ENCODE results near the gene TIMP3. TPM values are rescaled to one million over a fixed set of nuclear protein-coding genes. Genes with fewer than 3 reads are reported as not detected.

The TIMP3 gene
- total RNA-seq, 1 donor from 2014 or later = 45.9 TPM

DNA sequence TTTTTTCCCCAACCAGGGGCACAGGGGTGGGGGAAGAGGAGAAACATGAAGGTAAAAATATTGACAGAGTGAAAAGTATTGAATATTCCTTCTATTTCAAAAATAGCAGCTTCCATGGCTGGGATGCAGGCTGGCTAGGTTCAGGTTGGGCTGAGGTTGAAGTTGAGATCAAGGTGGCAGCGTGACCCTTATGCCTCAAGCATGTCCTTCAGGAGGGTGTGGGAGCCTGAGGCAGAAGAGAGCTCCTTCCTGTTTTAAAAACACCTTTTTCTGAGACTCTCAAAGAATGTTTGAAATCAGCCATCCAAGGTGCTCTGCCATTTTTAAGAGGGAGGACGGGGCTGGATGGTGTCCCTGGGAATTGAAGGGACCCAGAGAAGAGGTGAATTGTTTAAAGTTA is 29.5 kb downstream of the TIMP3 start:
- Mint-ChIP-seq H3K4me3 (no peak overlapping the region), H3K4me1 (ENCODE audit: unreplicated experiment) (peaks cover 52% of the 10 kb centered on the region), H3K27ac (peak overlapping the region; percentile 14)

DNA sequence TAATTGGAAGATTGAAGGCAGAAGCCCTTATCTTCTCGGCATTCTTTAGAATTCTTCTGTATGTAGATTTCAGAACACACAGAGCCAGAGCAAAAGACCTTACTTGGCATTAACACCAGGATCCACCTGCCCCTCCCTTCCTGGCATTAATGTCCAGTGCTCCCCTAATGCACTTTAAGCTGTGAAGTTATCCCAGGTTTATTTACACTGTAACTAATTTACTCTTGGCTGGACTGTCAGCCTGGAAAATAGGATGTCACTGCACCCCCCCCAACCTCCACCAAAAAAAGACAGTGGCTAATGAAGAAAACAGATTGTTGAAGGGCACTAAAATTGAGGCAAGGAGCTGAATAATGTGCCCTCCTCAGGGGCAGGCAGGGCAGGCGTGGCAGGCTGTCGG is 30.1 kb downstream of the TIMP3 start:
- no peaks in the 10 kb centered on the region for H3K9me3 Mint-ChIP-seq
- no peak overlapping the region for H3K4me3 Mint-ChIP-seq
- peak overlapping the region; percentile 14 for H3K27ac Mint-ChIP-seq
- no peak for DNase-seq (ENCODE audit: extremely low spot score, unreplicated experiment)
- peaks cover 53% of the 10 kb centered on the region for H3K4me1 Mint-ChIP-seq (ENCODE audit: unreplicated experiment)
- TF ChIP-seq, protein P1, sequence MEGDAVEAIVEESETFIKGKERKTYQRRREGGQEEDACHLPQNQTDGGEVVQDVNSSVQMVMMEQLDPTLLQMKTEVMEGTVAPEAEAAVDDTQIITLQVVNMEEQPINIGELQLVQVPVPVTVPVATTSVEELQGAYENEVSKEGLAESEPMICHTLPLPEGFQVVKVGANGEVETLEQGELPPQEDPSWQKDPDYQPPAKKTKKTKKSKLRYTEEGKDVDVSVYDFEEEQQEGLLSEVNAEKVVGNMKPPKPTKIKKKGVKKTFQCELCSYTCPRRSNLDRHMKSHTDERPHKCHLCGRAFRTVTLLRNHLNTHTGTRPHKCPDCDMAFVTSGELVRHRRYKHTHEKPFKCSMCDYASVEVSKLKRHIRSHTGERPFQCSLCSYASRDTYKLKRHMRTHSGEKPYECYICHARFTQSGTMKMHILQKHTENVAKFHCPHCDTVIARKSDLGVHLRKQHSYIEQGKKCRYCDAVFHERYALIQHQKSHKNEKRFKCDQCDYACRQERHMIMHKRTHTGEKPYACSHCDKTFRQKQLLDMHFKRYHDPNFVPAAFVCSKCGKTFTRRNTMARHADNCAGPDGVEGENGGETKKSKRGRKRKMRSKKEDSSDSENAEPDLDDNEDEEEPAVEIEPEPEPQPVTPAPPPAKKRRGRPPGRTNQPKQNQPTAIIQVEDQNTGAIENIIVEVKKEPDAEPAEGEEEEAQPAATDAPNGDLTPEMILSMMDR (conservative IDR thresholded peaks at IDR 0.05) = no peak
- H3K36me3 Mint-ChIP-seq = peaks cover 12% of the 10 kb centered on the region
- no peaks in the 10 kb centered on the region for H3K27me3 Mint-ChIP-seq

More for the DNA sequence above, 29.5 kb downstream of the TIMP3 start:
- no peak for DNase-seq (ENCODE audit: extremely low spot score, unreplicated experiment)
- Mint-ChIP-seq H3K27me3 (no peaks in the 10 kb centered on the region), H3K9me3 (no peaks in the 10 kb centered on the region), H3K36me3 (peaks cover 12% of the 10 kb centered on the region)
- TF ChIP-seq, protein P1 (conservative IDR thresholded peaks at IDR 0.05) = no peak

DNA sequence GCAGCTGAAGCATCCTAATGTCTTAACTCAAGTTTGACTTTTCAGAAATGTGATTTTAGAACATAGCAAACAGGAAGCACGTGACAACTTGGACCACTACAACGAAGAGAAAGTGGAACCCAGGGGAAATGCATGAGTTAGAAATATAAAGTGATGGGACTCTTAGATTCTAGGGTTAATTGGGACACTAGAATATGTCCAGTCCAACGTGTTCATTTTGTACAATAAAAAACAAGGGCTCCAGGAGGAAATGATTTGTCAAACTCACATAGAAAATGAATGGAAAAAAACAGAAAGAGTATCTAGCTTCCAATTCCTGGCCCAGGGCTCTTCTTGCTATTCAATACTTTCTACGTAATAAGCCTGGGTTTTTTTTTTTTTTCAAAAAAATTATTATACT is 30.7 kb downstream of the TIMP3 start:
- Mint-ChIP-seq H3K4me1 (ENCODE audit: unreplicated experiment) (peaks cover 47% of the 10 kb centered on the region), H3K9me3 (no peaks in the 10 kb centered on the region), H3K36me3 (peaks cover 12% of the 10 kb centered on the region), H3K4me3 (no peak overlapping the region), H3K27me3 (no peaks in the 10 kb centered on the region), H3K27ac (no peak overlapping the region)
- TF ChIP-seq, protein P1 (conservative IDR thresholded peaks at IDR 0.05) = no peak
- DNase-seq (ENCODE audit: extremely low spot score, unreplicated experiment) = no peak

DNA sequence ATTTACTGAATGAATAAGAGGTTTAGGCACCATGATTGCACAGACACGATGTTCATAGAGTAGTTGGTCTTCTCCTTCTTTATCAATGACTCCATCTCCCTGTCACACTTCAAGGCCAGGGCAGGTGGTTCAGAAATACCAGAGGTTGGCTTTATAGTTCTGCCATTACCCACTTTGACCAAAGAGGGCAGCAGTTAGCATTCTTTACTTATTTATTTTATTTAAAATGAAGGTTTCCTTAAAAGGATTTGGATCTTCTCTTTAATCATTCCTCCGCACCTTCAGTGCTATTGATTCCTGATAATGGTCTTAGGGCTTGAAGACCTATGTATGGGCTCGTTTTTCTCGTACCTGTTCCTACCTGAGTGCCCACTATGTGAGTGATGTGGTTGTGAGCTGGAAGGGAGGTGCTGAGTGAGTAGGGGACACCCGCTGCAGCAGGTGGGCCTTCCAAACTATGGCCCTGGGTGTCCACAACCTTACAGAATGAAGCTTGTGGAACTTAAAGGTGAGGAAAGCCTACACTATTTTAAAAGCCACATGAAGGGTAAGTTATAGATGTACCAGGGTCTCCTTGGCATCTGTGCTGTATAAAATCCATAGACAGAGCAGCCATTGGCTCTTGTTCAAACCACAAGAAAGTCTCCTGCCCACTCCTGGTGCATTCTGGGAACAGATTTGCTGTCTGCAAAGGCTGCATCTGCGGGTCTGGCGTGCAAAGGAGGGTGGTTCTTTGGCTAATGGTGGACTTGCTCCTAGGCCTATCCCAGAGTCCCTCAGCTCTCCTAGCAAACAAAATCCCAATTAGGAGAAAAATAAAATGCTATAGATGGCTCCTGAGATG is 35.0 kb downstream of the TIMP3 start:
- Mint-ChIP-seq H3K9me3 (no peaks in the 10 kb centered on the region), H3K36me3 (peaks cover 3% of the 10 kb centered on the region), H3K4me1 (ENCODE audit: unreplicated experiment) (peaks cover 41% of the 10 kb centered on the region), H3K27ac (no peak overlapping the region), H3K4me3 (no peak overlapping the region), H3K27me3 (no peaks in the 10 kb centered on the region)
- TF ChIP-seq, protein P1 (conservative IDR thresholded peaks at IDR 0.05) = peak; percentile 78
- DNase-seq (ENCODE audit: extremely low spot score, unreplicated experiment) = no peak

DNA sequence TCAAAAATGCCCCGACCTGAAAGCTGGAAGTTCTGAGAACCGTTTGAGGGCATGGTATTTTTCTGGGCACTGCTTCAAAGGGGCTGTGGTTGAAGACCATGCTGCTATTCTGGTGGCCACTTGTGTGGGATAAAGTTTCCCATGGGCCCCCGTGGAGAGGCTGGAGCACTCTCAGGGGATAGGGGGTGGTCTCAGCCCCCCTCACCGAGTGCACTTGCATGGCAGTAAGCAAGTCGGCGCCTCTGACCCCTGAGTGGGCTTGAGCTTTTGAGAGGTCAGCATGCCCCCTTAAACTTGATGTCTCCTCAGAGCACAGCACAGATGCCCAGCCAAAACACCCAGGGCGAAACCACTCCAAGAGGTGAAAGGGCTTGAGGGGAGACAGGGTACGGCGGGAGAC is 35.6 kb downstream of the TIMP3 start:
- DNase-seq (ENCODE audit: extremely low spot score, unreplicated experiment) = no peak
- Mint-ChIP-seq H3K27me3 (no peaks in the 10 kb centered on the region), H3K36me3 (peaks cover 3% of the 10 kb centered on the region), H3K9me3 (no peaks in the 10 kb centered on the region), H3K4me1 (ENCODE audit: unreplicated experiment) (peaks cover 34% of the 10 kb centered on the region), H3K27ac (no peak overlapping the region), H3K4me3 (no peak overlapping the region)
- TF ChIP-seq, protein P1 (conservative IDR thresholded peaks at IDR 0.05) = no peak

All from type B pancreatic cell (in vitro differentiated cells).